NCI-H2227 (cell line): Measurements from ENCODE around the gene KCNH3.
A peak's percentile ranks its signal among the peaks of the same experiment; 100 is the strongest.
"Not testable (repeated sequence)": the region's sequence is repeated elsewhere in the genome, so short reads cannot be mapped to it uniquely, and the experiment has no call there.

ENCODE experiments used
- DNase-seq: peaks from one replicate; lab custom pipeline; 2025; ENCODE audit not compliant: unreplicated experiment; lab: John Stamatoyannopoulos, UW

KCNH3 gene

DNA sequence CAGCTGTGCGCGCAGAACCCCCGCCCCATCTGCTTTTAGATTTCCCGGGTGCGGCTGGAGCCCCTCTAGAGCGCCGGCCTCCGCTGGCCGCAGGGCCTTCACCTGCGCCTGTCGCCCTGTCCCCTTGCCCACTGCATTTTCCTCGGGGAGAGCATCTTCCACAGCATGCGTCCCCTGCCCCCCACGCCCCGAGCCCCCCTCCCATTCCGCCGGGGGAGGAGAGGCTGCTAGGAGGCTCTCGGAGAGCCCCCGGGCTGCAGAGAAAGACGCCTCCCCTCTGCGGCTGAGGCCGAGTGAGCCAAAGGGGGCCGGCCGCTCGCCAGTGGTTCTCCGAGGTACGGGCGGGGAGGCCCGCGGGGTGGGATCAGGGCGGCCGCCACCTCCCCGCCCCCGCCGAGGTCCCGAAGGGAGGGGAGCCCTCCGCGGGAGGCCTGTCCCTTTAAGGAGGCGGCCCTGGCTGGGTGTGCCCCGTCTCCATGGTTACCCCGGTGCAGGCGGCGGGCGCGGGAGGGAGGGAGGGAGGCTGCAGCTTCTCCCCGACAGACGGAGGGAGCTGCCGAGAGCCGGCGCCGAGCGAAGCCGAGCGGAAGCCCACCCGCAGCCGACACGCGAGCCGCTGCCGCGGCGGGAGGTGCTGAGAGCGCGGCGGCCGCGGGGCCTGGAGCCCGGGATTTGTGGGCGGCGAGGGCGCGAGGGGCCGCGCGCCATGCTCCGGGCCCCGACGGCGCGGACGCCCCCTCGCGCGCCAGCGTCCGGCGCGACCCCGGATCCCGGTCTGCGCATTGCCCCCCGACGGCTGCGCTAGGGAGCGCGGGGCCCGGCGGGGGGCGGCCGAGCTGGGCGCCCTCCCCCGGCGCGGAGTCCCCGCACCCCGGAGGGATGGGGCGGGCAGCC is at the start of gene KCNH3:
Gene KCNH3 (plus strand): TSS at position 521 of the 894 bp plus-strand sequence. CDS start 387 bp downstream, outside the sequence.
- peak; percentile 85 for DNase-seq

DNA sequence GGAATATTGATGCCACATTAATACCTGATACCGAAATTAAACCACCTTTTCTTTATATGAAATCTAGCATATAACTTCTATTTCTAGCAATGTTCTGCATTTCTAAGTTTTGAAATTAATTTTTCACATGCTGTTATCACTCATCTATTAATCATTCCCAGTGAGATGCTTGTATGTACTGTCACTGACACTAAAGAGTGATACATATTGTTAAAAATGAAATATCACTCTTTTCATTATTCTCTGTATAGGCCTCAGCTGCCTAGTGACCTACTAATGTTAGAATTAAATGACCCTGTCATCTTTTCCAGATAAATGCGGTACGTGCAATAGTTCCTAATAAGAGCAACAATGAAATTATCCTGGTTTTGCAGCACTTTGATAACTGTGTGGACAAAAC is 49.7 kb upstream of the KCNH3 start:
- DNase-seq: no peak

- no peak for DNase-seq
Observed at GRCh38 chr12:49489720-49490119, 49.1 kb upstream of the KCNH3 start.

- no peak for DNase-seq
Observed at GRCh38 chr12:49491823-49492222, 47.0 kb upstream of the KCNH3 start.

DNA sequence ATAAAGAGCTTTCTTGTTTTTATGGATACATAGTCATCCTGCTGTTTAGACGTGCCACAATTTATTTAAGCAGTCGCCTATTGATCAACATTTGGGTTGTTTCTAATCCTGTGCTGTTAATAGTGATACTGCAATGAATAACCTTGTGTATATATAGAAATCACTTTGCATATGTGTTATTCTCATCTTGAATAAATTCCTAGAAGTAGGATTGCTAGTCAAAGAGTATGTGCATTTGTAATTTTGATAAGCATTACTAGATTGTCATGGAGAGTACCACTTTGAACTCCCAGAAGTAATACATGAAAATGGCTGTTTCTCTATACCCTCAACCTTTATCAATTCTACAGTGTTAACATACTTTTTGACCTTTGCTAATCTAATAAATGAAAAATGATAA is 44.9 kb upstream of the KCNH3 start:
- DNase-seq: no peak

DNA sequence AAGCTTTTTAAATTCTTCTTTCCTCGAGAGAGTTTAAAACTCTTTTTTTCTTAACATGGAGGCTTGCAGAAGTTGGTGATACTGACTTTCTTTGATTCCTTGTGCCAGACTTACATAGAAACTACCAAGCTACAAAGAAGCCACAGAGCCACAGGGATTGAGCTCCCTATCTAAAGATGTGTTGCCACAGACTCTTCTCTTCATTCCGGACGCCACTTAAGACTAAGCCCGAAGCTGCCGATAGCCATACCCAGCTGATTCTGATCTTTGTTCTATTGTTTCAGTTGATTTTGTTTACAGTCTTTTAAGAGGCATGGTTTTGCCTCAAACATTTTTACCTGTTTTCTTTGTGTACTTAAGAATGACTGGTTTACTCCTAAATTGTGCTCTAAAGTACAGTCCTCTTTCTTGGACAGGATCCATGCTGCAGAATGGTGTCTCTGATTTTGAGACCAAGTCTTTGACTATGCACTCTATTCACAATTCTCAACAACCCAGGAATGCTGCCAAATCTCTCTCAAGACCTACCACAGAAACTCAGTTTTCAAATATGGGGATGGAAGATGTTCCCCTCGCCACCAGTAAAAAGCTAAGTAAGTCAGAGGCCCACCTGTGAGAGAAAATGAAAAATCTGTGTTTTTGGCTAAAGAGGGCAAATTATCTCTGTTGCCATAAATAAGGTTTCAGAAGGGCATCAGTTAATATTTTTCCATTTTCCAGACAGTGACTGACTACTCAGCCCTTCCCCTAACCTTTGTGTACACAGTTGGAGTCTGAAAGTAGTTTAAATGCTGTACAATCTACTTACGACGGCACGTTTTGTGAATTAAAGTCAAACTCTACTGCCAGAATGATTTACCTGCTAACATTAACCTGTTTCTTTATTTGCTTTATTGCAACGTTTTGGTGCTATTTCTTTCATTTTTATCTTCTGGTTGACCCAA is 42.1 kb upstream of the KCNH3 start:
- no peak for DNase-seq

DNA sequence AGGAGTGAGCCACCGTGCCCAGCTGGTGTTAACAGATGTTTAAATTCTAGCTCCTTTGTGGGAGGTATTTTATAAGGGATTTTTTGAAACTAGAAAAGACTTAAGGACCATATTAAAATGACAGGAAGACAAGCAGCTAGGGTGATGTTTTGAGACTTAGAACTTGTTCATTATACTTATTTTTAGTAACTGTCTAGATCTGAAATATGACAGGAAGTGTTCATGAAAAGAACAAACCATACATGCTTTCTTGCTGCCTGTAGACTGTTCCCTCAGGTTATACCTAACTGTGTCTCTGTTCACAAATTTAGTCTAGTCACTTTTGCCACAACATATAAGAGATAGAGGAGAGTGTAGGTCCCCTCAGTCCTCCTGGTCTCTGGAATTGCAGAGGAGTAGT is 36.9 kb upstream of the KCNH3 start:
- no peak for DNase-seq

- no peak for DNase-seq
Observed at GRCh38 chr12:49502590-49502989, 36.2 kb upstream of the KCNH3 start.

- no peak for DNase-seq
Observed at GRCh38 chr12:49503674-49504180, 35.1 kb upstream of the KCNH3 start.

DNA sequence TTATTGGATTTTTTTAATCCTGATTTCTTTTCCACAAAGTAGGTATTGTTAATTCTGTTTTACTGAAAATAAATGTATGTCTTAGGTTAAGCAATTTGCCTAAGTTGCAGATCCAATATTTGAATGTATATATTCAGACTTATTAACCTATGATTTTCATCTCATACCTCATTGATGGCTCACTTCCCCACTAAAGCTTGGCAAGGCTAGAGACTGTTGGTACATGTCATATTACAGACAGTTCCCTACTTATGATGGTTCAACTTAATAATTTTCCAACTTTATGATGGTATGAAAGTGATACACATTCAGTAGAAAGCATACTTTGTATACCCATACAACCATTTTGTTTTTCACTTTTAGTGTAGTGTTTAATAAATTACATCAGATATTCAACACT is 33.2 kb upstream of the KCNH3 start:
- no peak for DNase-seq

GRCh38 chr12:49507139-49507538 is 31.7 kb upstream of the KCNH3 start:
- DNase-seq: no peak

DNA sequence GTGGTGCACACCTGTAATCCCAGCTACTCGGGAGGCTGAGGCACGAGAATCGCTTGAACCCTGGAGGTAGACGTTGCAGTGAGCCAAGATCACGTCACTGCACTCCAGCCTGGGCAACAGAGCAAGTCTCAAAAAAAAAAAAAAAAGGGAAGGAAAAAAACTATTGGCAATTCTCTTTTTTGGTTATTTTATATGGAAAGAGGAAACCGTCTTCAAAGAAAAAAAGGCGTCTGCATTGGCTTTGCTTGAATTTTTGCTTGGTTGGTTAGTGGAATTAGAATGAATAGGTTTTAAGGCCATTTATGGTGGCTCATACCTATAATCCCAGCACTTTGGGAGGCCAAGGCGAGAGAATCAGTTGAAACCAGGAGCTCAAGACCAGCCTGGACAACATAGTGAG is 29.1 kb upstream of the KCNH3 start:
- not testable (repeated sequence) for DNase-seq

GRCh38 chr12:49511410-49511809 is 27.4 kb upstream of the KCNH3 start:
- DNase-seq: no peak

DNA sequence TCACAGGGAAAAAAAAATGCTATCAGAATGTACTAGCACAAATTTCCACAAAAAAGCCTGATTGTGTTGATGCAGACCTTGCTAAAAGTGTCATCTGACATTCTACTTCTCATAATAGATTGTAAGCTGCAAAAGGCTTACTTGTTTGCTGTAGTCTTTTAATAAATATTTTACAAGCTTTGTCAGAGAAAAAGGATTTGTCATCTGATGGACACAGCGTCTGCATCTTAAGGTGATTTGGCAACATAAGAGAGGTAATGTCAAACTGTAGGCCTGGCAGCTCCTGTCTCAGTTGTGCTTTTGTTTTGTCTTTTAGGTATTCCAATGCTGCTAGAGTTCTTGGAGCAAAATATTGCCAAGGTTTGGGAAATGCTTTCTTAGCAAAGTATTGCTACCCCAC is 26.3 kb upstream of the KCNH3 start:
- no peak for DNase-seq

DNA sequence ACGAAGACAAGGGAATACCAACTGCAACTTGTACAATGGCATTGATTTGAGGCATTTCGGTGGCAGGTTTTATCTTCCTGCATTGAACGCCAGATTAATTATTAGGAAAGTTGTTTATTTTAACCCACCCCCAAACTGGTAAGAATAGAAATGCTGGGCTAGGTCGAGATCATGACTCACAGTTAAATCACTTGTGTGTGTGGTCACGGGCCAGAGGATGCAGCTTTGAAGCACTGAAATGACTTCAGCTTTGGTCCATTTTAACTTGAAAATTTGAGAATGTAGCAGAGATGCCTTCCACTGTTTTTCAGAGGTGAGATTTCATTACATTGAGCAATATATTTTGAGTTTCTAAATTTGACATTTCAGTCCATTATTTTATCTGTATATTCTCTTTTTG is 23.6 kb upstream of the KCNH3 start:
- DNase-seq: no peak

GRCh38 chr12:49518914-49519573 is 19.8 kb upstream of the KCNH3 start:
- DNase-seq: no peak

DNA sequence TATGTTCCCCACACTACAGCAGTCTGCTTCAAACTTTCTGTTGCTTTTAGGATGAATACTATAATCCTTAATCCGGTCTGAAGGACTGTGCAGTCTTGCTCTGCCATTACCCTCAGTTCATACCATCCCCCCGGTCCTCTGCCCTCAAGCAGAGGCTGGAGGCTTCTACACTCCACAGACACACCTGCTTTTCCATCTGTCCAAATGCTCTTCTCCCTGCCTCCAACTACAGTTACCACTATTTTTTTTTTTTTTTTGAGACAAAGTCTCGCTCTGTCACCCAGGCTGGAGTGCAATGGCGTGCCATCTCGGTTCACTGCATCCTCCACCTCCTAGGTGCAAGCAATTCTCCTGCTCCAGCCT is 19.3 kb upstream of the KCNH3 start:
- no peak for DNase-seq

- DNase-seq: no peak
Observed at GRCh38 chr12:49521389-49521788, 17.4 kb upstream of the KCNH3 start.

GRCh38 chr12:49524660-49525324 is 14.0 kb upstream of the KCNH3 start:
- DNase-seq: no peak

- no peak for DNase-seq
Observed at GRCh38 chr12:49525942-49526341, 12.9 kb upstream of the KCNH3 start.
